Retinal pigment epithelial cell (primary cell): Measurements from ENCODE around the gene ST7.
A peak's percentile ranks its signal among the peaks of the same experiment; 100 is the strongest.

ENCODE experiments used
- DNase-seq: peaks from one replicate; pipeline ENCODE4 v3.0.0-alpha.2; 2010; ENCODE audit warnings: low read depth
- H3K4me3 ChIP-seq: 2 replicates; pipeline ENCODE4 v1.5.1; 2011; ENCODE audit warnings: mild to moderate bottlenecking, low read length, control low read depth, moderate library complexity
- TF ChIP-seq, protein P1 (sequence below): conservative IDR thresholded peaks from 2 replicates; pipeline ENCODE4 v1.5.1; 2011; ENCODE audit warnings: low read depth, low read length, control low read depth, inconsistent platforms

Gene ST7

GRCh38 chr7:117171106-117171505, 217.8 kb downstream of the ST7 start:
- TF ChIP-seq, protein P1, sequence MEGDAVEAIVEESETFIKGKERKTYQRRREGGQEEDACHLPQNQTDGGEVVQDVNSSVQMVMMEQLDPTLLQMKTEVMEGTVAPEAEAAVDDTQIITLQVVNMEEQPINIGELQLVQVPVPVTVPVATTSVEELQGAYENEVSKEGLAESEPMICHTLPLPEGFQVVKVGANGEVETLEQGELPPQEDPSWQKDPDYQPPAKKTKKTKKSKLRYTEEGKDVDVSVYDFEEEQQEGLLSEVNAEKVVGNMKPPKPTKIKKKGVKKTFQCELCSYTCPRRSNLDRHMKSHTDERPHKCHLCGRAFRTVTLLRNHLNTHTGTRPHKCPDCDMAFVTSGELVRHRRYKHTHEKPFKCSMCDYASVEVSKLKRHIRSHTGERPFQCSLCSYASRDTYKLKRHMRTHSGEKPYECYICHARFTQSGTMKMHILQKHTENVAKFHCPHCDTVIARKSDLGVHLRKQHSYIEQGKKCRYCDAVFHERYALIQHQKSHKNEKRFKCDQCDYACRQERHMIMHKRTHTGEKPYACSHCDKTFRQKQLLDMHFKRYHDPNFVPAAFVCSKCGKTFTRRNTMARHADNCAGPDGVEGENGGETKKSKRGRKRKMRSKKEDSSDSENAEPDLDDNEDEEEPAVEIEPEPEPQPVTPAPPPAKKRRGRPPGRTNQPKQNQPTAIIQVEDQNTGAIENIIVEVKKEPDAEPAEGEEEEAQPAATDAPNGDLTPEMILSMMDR, result no peak
- no peak overlapping the region for H3K4me3 ChIP-seq
- no peak for DNase-seq

DNA sequence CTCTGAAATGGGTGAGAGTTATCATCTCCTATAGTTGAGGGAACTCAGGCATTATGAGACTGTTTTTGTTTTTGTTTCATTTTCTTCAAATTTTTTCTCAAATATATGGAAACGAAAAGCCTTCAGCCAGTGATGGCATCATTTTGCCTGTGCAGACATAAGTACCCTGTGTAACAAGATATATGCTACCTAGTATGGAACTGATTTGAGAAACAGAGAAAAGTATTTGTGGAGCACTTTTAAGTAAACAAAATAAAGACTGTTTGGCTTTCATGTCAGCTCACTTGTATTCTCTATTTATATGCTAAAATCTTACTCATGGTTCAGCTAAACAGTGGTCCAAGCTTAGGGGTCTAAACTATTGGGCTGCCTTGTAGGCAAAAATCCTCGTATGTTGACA, 219.0 kb downstream of the ST7 start:
- TF ChIP-seq, protein P1, result no peak
- no peak for DNase-seq
- H3K4me3 ChIP-seq, result no peak overlapping the region

DNA sequence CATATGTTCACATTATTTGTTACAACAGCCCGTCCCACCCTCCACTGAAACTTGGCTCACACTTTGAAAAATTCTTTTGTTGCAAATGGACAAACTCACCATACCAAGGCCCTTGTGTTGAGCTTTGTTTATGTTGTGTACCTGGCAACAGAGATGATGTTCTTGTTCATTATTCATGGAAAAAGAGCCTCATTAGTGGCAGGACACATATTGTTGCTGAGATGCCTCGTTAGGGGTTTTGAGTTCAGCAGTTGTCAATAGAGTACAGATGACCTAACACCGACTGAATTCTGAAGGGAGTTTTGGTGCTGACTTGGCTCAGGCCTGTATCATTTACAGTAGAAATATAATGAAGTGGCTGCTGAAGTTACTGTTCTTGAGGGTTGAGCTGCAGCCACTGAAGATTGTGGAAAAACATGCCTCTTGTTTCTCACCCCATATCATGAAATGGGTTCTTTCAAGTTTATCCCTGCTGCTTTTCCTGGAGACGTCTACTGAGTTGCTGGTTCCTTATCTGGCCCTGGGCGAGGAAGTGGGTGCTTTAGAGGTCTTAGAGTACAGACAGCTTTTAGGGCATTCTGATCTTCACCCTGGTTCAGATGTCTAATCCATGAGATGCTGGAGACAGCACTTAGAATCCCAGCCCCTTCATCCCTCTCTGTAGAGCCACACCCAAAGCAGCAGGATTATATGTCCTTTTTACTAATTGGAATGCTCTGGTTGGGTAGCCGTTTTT, 219.9 kb downstream of the ST7 start:
- TF ChIP-seq, protein P1, result no peak
- no peak overlapping the region for H3K4me3 ChIP-seq
- peak; percentile 32 for DNase-seq

- TF ChIP-seq, protein P1, result no peak
- DNase-seq, result no peak
- no peak overlapping the region for H3K4me3 ChIP-seq
These were observed 222.9 kb downstream of the ST7 start for GRCh38 chr7:117176206-117176605.

DNA sequence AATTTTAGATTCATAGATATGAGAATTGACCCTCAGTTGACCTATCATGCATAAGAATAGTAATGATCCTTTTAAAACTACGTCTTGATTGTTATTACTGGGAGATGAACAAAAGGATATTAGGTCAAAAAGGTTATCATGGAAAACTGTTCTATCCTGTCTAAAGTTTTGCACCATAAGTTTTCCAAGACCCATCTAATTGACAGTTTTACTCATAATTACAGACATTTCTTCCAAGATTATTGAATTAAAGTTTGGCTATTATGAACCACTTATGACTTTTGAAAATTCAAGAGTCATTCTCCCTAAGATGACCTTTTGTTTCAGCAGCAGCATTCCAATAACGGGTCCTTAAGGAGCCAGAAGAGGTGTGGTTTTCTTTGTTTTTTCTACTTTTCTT, 225.3 kb downstream of the ST7 start:
- H3K4me3 ChIP-seq, result no peak overlapping the region
- DNase-seq, result no peak
- TF ChIP-seq, protein P1, result no peak

DNA sequence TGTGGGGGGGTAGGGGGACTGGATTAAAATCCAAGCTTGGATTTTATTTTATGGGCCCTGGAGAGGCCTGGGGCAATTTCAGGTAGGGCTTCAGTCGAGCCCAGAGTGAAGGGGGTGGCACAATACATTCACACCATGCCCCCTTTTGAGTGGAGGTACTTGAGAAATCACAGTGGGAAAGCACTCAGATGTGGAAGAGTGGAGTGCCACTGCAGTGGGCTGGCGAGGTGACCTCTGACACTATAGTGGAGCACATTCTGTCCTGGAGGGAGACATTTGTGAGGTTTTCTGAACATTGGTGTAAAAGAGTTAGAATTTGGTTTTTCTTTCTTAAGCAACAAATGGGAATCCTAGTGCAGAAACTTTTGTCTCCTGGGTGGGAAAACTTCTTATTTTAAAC, 226.4 kb downstream of the ST7 start:
- H3K4me3 ChIP-seq, result no peak overlapping the region
- DNase-seq, result no peak
- TF ChIP-seq, protein P1, result no peak

DNA sequence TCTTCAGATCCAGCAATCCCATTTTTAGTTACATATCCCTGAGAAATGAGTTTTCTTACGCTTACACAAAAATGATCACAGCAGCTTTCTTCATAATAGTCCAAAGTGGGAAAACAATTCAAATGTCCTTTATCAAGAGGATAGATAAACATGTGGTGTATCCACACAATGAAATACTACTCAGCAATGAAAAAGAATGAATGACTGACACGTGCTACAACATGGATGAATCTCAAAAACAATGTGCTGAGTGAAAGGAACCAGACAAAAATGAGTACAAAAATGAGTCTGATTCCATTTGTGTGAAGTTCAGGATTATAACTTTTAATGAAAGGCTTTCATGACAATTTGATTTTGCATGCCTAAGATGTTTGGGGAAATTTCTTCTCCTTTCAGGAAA, 230.4 kb downstream of the ST7 start:
- H3K4me3 ChIP-seq, result no peak overlapping the region
- TF ChIP-seq, protein P1, result no peak
- DNase-seq, result no peak
